HG03064 (cell line): ENCODE results near the gene RAB2B.
A peak's percentile ranks its signal among the peaks of the same experiment; 100 is the strongest.
"Not testable (repeated sequence)": the region's sequence is repeated elsewhere in the genome, so short reads cannot be mapped to it uniquely, and the experiment has no call there.

ENCODE experiments used
- ATAC-seq: cut with Tn5 transposase; IDR thresholded peaks from one replicate; pipeline ENCODE4 v1.9.1; 2021; ENCODE audit warnings: low read depth; ENCODE audit not compliant: unreplicated experiment

Gene RAB2B

DNA sequence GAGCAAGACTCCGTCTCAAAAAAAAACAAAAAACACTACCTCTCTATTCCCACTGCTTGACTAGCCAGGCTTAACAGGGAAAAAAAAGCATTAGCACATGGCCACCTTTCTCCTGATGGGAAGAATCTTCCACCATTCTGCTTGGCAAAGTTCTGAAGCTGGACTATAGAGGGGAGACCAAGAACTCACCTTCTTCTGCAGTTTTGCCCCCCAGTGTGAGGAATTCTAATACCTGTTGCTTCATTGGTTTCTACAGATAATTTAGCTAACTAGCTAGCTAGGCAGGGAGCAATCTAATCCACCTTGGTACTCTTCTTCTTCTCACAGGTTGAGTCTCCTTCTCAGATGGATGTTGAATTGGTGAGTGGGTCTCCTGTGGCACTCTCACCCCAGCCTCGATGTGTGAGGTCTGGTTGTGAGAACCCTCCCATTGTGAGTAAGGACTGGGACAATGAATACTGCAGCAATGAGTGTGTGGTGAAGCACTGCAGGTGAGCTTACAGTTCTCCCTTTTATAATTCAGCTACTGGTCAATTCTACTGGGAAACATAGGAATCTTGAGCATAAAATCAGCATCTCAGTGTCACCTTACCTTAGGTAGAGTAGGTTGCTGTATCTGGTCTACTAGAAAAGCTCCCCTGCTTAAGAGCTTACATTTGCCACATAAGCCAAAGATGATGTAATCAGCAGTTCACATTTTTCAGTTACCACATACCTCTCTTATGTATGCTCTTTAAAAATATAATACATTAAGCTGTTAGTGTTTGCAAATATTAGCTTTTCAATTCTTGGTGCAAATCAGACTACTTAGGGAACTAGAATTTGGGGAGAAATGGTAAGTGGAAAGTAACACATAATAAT is 18.4 kb upstream of the RAB2B start:
- ATAC-seq, result no peak

DNA sequence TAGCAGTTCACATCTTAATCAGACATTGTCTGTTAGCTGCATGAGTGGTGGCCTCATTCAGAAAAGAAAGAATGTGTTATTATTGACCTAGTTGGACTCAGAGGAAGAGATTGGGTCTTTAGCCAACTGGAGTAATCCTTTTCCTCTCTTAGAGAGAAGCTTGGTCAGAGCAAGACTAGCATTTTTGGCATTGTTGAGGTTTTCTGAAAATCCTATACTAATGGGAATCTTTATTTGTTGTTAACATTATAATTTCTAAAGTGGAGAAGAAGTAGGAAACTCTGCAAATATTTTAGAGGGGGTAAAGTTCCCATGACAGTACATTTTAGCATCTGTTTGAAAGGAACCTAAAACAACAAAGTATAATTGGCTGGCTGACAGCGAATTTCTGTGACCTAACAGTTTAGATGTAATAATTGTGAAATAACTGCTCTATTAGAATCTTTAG is 9.9 kb upstream of the RAB2B start:
- ATAC-seq, result no peak

DNA sequence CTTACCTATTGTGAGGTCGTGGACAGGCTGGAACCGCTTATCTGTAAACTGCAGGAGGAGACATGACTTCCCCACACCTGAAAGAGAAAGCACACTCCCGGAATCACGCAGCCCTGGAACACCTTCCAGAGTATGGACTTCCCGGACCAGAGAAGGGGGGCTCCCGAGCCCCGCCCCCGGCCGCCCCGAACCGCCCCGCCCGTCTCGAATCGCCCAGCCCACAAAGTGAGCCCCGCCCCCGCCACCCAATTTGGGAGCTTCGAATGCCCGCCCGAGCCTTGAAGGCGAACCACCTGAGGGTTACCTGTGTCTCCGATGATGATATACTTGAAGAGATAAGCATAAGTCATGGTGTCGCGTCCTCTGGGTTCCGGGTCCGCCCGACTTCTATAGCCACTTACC is 235 bp downstream of the RAB2B start:
- peak; percentile 40 for ATAC-seq

DNA sequence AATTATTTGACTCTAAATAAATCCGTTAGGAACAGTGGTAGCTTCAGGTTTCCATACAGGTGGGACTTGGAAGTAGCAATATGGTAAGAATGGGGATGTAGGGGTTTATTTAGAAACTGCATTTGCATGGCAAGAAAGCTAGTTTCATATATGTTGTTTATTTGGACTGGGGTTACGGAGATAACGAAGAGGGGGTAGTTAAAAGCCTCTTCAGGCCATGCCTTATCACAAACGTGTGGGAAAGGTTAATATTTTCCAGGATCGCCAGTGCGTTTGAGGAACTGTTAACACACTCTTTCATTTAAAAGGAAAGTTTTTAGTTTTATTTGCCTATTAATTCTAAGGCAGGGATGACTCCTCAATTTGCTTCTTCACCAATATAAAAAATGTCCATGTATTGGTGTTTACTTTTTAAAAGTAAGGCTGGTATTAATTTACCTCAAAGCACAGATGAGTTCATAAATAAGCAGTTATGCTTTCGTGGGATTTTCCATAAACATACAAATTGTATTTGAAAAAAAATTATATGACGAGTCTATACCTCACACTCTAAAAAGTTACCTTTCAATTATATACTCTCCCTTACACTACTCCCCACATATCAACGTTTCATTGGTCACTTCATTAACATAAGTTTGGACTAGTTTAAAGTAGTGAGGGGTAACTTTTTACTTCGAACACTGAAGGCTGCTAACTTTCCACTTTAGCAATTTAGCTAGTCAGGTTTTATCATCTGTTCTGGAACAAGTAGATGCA is 814 bp downstream of the RAB2B start:
- ATAC-seq, result no peak

DNA sequence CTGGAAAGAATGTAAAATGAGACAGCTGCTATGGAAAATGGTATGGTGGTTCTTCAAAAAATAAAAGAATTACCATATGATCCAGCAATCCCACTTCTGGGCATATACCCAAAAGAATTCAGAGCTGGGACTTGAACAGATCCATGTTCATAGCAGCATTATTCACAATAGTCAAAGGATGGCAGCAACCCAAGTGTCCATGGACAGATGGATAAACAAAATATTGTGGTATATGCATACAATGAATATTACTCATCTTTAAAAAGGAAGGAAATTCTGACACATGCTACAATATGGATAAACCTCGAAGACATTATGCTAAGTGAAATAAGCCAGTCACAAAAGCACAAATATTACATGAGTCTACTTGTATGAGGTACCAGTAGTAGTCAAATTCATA is 9.1 kb downstream of the RAB2B start:
- ATAC-seq, result no peak

DNA sequence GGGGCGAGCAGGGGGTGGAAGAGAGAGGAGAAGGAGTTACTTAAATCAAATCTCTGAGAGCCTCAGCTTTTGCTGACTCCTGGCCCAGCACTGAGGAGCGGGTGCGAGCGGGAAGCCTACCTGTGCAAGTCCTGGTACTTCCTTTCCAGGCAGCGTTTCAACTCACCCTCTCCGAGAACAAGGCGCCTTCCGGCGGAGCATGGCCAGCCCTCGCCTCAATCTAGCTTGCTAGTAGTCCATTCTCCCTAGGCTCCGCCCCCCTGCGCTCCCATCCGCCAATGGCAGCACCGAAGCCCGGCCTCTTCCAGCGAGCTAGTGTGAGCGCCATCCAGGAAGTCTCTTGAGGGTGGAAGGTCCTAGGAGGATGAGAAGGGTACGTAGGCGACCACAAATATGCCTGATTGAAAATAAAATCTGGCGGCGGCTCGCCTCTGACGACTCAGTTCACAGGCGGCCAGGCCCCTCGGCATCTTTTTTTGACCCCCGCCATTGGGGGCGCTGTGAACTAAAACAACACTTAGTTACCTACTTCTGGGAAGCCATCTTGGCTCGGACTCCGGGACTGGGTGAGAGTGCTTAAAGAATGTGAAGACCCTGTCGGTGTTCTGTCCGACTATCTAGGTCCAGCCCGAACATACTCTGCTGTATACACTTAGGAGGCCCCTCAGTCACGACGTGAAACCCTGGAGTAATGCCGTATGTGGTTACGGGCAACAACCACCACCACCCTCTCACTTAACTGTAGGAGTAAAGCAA is 20.7 kb downstream of the RAB2B start, which contains the start of gene CHD8:
CHD8 (minus strand) TSS at position 212 of the 756 bp plus-strand sequence. CDS start 24,480 bp downstream, outside the sequence.
- ATAC-seq, result peak; percentile 97

DNA sequence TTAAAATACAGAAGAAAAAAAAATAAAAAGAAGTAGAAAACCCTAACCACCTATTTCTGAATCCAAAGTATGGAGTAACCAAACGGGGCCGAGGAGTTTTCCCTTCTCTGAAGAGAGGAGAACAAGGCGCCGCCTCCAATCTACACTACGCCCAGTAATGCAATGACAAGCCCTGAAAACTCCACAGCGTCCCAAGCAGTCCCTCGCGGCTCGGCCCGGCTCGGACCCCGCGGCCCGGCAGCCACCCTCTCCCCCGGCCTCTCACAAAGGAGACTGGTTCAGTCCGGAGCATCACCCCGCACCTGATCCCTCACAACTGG is 21.2 kb downstream of the RAB2B start:
- peak; percentile 24 for ATAC-seq

DNA sequence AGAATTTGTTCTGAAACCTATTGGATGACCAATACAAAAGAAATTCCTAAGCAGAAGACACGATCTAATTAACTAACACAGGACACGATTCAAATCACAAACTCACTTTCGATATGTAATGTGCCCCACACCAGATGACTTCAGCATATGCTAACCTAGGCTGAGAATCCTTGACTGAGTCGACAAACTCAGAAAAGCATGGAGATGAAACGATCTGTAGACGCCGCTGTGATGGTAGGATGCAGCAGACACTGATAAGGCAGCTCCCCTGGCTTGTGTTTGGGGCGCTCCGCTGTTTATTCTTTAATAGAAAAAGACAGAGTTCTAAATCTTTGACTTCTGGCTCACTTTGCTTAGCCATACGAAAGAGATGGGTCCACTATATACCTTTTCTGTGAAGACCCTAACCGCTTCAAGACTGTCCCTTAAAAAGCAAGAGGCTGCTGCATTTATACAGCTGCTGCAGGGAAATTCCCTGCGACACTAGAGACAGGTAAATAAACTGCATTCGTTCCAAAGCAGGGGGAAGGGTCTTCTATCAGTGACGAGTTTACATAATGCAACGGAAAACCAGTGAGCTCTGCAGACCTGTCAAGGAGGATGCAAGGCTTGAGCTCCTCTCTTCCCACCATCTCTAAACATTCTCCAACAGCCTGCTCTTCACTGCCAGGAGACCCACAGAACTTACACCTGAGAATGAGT is 21.8 kb downstream of the RAB2B start:
- no peak for ATAC-seq

DNA sequence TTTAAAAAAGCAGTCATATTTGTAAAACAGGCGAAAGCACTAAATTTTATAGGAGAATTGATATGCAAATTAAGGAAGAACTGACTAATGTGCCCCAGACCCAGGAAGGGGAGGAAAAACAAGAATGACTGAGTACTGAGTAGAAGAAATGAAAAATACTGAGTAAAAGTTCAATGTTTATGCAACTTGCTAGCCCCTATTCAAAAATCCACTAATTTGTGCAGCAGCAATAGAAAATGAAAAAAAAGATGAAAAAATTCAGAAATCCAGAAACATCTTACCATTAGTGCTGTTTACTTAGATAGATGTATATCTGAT is 26.9 kb downstream of the RAB2B start:
- ATAC-seq, result no peak

DNA sequence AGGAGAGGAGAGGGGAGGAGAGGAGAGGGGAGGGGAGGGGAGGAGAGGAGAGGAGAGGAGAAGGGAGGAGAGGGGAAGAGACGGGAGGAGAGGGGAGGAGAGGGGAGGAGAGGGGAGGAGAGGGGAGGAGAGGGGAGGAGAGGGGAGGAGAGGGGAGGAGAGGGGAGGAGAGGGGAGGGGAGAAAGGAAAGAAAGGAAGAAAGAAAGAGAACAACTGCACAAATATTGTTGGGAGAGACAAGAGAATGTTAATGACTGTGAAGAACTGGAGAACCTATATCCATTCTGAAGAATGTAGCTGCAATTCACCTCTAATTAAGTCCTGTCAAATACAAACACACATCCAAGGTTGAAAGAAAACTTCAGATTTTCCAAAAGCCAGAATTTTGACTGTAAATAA is 34.1 kb downstream of the RAB2B start:
- ATAC-seq, result not testable (repeated sequence)

DNA sequence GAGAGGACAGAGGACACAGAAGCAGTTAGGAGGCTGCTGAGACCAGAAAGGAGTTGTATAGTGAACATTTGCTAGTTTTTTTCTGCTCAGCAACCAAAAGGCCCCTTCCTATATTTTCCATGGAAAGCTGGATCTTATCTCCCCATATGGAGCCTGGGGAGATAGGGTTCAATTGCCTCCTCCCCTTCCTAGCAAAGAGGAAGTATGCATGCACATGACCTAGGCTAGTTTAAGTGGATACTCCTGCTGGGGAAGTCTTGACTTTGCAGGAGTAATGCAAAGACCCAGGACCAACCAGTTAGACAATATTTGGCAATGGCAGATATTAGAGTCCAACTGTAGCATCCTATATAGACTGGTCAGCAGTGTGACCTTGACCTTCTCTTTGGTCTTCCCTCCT is 35.9 kb downstream of the RAB2B start:
- no peak for ATAC-seq

DNA sequence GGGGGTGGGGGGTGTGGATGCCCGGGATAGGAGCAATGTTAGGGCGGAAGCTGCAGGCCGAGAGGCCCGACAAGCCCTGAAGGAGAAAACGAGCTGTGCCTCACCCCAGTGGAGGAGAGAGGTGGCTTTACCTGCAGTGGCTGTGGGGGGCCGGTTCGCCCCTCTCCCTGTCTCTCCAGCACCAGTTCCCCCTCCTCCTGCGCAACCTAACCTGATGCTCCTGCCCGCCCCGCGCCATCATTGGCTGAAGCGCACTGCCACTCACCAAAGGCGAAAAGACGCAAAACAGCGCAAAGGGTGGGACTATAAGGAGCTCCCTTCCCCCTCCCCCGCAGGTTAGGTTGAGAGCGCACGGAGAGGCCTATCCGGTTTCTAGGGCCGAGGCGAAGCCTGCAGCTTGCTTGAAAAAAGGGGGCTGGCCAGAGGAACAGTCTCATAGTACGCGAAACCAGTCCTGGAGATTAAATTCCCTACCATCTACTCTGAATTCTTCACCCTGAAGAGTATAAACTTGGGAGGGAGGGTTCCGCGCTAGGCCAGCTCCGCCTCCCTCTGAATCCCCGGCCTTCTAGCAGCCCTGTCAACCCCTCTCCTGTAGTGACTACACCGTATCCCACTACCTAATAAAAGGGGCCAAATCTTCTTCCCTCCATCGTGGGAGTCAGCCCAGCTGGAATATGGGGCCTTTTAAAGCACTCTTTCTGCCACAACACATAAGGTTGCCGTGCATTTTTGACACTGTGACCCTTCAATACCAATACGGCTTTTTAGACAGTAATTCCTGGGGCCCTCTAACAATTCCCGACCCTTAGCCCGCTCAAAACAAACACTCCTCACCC is 39.5 kb downstream of the RAB2B start:
- peak; percentile 95 for ATAC-seq

DNA sequence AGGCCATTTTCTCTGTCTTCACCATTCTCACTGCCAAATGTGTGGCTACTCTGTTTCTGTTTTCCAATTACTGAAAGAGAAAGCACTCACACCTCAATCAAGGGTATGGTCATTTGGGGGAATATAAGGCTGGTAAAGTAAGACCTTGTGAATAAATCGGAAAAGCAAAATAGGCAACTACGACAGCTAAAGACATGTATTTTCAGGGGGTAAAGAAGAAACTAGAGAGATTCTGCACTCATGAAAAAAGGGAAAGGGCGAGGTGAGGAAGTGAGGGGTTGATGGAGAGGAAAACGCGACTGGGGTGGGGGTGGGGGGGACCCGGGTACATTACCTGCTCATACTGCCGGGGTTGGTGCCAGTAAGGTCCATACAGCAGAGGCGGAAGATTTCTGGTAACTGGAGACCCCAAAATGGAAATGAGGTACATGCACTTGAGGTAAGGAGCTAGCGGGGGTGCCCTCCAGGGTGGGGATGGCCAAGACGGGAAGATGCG is 40.1 kb downstream of the RAB2B start:
- ATAC-seq, result no peak

DNA sequence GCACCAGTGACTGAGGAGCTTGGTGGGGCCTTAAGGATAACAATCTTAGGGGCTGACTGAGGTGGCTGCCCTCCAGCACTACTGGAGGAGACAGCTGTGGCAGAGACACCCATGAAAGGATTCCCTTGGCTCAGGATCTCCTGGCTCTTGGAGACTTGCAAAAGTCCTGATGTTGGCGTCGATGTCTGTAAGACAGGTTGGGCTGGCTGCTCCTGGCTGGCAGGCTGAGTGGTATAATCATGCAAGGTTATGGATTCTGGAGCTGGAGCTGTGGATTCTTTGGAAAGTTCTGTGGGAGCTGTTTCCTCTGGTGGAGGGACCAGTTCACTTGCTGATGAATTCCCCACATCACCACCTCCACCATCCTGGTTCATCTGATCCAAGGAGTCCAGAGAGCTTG is 45.6 kb downstream of the RAB2B start:
- no peak for ATAC-seq

DNA sequence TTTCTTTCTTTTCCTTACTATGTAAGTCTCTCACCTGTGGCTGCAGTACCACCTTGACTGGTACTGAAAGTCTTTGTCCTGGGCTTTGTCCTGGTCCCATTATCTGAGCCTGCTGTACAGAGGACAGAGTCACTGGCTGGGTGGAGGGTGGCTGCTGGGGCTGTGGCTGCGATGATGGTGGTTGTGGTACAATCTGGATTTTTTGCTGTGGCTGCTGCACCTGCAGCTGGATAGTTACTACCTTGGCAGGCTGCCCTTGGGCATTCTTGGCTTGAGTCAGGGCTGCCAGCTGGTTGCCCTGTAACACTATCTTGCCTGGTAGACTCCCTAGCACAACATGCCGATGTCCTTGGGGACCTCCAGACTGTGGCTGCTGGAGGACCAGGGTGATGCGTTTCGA is 47.8 kb downstream of the RAB2B start:
- no peak for ATAC-seq

DNA sequence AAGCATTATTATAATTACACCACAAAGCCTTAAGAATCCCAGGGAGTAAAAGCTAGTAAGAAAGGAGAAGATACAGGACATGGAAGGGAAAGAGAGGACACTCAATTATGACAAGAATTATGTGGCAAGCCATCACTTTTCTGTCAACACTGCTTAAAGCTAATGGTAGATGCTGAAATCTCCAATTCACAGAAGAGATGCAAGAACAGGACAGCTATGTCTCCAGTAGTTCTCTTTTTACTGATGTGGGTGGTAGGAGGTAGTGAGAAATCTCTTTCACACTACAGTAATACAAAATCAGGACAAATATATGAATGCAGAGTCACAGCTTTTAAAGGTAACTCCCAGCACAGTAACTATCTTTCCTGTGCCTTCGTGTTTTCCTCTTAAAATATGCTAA is 50.1 kb downstream of the RAB2B start:
- no peak for ATAC-seq

DNA sequence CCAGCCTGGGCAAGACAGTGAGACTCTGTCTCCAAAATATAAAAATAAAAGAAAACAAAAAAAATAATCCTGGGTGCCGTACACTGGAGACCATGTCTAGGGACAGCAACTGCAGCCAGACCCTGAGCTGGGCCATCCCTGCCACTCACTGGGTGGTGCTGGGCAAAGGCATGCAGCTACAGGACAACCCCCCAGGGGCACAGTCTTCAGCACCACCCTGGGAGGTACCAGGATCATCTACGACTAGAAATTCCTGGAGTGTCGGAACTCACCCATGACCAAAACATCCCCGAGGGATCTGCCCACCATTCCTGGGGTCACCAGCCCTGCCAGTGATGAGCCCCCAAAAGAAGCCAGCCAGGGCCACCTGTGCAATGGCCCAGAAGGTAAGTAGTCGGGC is 57.2 kb downstream of the RAB2B start:
- no peak for ATAC-seq

DNA sequence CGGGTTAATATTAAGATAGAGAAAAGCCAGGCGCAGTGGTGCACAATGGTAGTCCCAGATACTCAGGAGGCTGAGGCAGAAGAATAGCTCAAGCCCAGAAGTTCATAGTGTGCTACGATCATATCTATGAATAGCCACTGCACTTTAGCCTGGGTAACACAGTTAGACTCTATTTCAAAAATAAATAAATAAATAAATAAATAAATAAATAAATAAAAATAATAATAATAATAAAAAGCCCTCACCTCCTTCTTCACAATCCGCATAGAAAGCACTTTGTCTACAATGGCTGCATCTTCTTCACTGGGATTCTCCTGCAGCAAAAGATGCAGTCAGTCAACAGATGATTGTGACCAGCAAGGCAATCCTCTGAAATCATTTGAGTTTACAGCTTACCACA is 61.4 kb downstream of the RAB2B start:
- no peak for ATAC-seq

DNA sequence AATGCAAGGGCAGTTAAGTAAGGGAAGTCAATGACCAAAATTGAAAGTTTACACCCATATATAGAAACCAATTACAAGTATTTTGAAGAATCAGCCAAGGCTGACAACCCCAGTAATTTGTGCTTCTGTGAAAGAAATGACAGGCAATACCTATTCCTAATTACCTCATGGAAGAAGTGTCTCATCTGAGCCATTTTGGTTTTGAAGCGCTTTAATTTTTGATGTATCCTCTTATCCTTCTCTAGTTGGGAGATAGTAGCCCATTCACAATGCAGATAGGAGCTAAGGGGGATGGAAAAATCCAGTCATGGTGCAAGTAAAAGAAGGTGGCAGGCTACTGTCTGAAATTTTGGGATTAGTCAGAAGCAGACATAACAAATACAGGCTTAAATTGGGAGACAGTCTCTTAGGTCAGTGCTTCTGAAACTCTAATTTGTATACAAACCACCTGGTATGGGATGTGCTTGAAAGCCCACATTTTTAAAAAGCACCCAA is 62.6 kb downstream of the RAB2B start:
- ATAC-seq, result no peak
